ENCODE measurements around the gene NCAM1.

Gene NCAM1

DNA sequence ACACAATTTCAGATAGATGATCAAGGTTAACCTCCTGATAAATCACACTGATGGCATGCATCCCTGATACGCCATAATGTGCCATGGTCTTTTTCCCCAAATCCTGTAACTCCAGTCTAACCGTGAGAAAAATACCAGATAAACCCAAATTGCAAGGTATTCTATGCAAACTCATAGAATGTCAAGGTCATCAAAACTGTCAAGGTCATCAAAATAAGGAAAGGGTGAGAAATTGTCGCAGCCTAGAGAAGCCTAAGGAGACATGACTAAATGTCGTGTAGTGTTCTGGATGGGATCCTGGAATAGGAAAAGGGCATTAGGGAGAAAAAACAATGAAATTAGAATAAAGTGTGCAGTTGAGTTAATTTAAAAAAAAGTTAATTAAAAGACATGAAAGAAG is 357.9 kb downstream of the NCAM1 start:
- Histone ChIP-seq H3K4me1 (ENCODE audit: control insufficient read depth in 5 of 5, insufficient read depth in 5 of 5, low read length in 5 of 5) (peaks cover 0 to 16% (median 12%) of the 10 kb centered on the region in 5 donors), H3K9ac (ENCODE audit: low read length in 5 of 5) (no peak overlapping the region), H3K4me3 (ENCODE audit: low read depth in 1 of 5, low read length in 5 of 5) (no peak overlapping the region), H3K27me3 (ENCODE audit: control insufficient read depth in 5 of 5, insufficient read depth in 4 of 5, low read length in 5 of 5) (no peaks in the 10 kb centered on the region), H3K27ac (ENCODE audit: low read depth, low read length) (no peak overlapping the region), H3K9me3 (ENCODE audit: control insufficient read depth in 5 of 5, low read length in 5 of 5) (peaks cover 0 to 7% (median 0%) of the 10 kb centered on the region in 5 donors), H3K36me3 (ENCODE audit: control insufficient read depth in 5 of 5, insufficient read depth in 5 of 5, low read length in 5 of 5) (peaks cover 3 to 11% (median 8%) of the 10 kb centered on the region in 5 donors)

GRCh38 chr11:113322158-113322557 is 360.9 kb downstream of the NCAM1 start:
- Histone ChIP-seq H3K27me3 (ENCODE audit: control insufficient read depth in 5 of 5, insufficient read depth in 4 of 5, low read length in 5 of 5) (no peaks in the 10 kb centered on the region), H3K36me3 (ENCODE audit: control insufficient read depth in 5 of 5, insufficient read depth in 5 of 5, low read length in 5 of 5) (peaks cover 16 to 37% (median 26%) of the 10 kb centered on the region in 5 donors), H3K4me1 (ENCODE audit: control insufficient read depth in 5 of 5, insufficient read depth in 5 of 5, low read length in 5 of 5) (no peaks in the 10 kb centered on the region), H3K9me3 (ENCODE audit: control insufficient read depth in 5 of 5, low read length in 5 of 5) (peaks cover 0 to 7% (median 0%) of the 10 kb centered on the region in 5 donors), H3K27ac (ENCODE audit: low read depth, low read length) (no peak overlapping the region), H3K9ac (ENCODE audit: low read length in 5 of 5) (no peak overlapping the region), H3K4me3 (ENCODE audit: low read depth in 1 of 5, low read length in 5 of 5) (no peak overlapping the region)

- Histone ChIP-seq H3K9me3 (ENCODE audit: control insufficient read depth in 5 of 5, low read length in 5 of 5) (peaks cover 0 to 7% (median 0%) of the 10 kb centered on the region in 5 donors), H3K36me3 (ENCODE audit: control insufficient read depth in 5 of 5, insufficient read depth in 5 of 5, low read length in 5 of 5) (peaks cover 21 to 46% (median 31%) of the 10 kb centered on the region in 5 donors), H3K4me3 (ENCODE audit: low read depth in 1 of 5, low read length in 5 of 5) (no peak overlapping the region), H3K9ac (ENCODE audit: low read length in 5 of 5) (no peak overlapping the region), H3K27me3 (ENCODE audit: control insufficient read depth in 5 of 5, insufficient read depth in 4 of 5, low read length in 5 of 5) (no peaks in the 10 kb centered on the region), H3K27ac (ENCODE audit: low read depth, low read length) (no peak overlapping the region), H3K4me1 (ENCODE audit: control insufficient read depth in 5 of 5, insufficient read depth in 5 of 5, low read length in 5 of 5) (no peaks in the 10 kb centered on the region)
Observed at GRCh38 chr11:113324250-113324649, 363.0 kb downstream of the NCAM1 start.

All from subcutaneous abdominal adipose tissue (tissue), 5 donors.